ENCODE measurements around the gene CRTC1. TPM values are rescaled to one million over a fixed set of nuclear protein-coding genes. Genes with fewer than 3 reads are reported as not detected.

Gene CRTC1
- total and polyA plus RNA-seq, 2 of the 13 experiments (the other 11 are each of a cell fraction or from before 2014, with no cell fraction given), result 2.0 to 2.7 TPM

DNA sequence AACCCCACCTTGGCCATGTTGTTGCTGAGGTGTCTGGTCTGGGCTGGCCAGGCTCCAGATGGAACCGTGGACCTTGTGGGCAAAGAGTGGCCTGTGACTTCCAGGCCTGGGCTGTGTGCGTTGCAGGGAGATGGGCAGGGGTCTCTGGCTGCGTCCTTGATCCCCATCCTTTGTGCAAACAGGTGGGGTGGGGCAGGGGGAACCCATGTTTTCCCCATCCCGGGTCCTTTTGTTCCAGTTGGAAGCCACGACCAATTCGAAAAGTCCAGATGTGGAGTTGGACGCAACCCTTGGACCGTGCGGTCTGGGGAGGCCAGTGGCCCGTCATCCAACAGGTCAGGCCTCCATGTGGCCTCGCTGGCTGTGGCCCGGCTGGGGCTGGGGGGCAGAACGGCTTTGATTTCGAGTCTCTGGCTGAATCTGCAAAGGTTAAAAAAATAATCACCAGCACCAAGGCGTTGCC, 120.7 kb downstream of the CRTC1 start (continued):
- TF ChIP-seq ZBTB42 (CRISPR knock-in tag; IDR thresholded peaks at IDR 0.05) (peak; percentile 74; the same call in 1 of the 2 replicates), ATF3 (CRISPR knock-in tag; IDR thresholded peaks at IDR 0.05) (no peak), GFI1 (CRISPR knock-in tag; IDR thresholded peaks at IDR 0.05; ENCODE audit: borderline replicate concordance) (0 out of 2 replicates have a peak, but pooled peaks have one; percentile 45), PAXIP1 (CRISPR knock-in tag; conservative IDR thresholded peaks at IDR 0.05) (peak; percentile 64), THAP9 (CRISPR knock-in tag; IDR thresholded peaks at IDR 0.05; ENCODE audit: borderline replicate concordance) (no peak), CENPT (CRISPR knock-in tag; IDR thresholded peaks at IDR 0.05; ENCODE audit: low read depth) (no peak), PLRG1 (conservative IDR thresholded peaks at IDR 0.05) (no peak), ZBED4 (CRISPR knock-in tag; IDR thresholded peaks at IDR 0.05; ENCODE audit: borderline replicate concordance) (peak; percentile 51; the same call in 1 of the 2 replicates), SOX6 (IDR thresholded peaks at IDR 0.05) (no peak), SOX6 (CRISPR knock-in tag; IDR thresholded peaks at IDR 0.05) (peak; percentile 66), KDM5B (CRISPR knock-in tag; IDR thresholded peaks at IDR 0.05; ENCODE audit: borderline replicate concordance) (0 out of 2 replicates have a peak, but pooled peaks have one; percentile 27), KLF15 (CRISPR knock-in tag; IDR thresholded peaks at IDR 0.05; ENCODE audit: borderline replicate concordance) (no peak), EEA1 (CRISPR knock-in tag; IDR thresholded peaks at IDR 0.05; ENCODE audit: borderline replicate concordance) (no peak), EHMT2 (IDR thresholded peaks at IDR 0.05; ENCODE audit: borderline replicate concordance, low read depth, low read length) (no peak), PHF8 (CRISPR knock-in tag; IDR thresholded peaks at IDR 0.05) (peak; percentile 45; the same call in 1 of the 2 replicates), ZNF136 (CRISPR knock-in tag; IDR thresholded peaks at IDR 0.05; ENCODE audit: low read depth) (no peak), GABPB1 (CRISPR knock-in tag; IDR thresholded peaks at IDR 0.05) (peak; percentile 19; the same call in 1 of the 2 replicates), CC2D1A (CRISPR knock-in tag; IDR thresholded peaks at IDR 0.05) (no peak)
- TF ChIP-seq, protein P1, sequence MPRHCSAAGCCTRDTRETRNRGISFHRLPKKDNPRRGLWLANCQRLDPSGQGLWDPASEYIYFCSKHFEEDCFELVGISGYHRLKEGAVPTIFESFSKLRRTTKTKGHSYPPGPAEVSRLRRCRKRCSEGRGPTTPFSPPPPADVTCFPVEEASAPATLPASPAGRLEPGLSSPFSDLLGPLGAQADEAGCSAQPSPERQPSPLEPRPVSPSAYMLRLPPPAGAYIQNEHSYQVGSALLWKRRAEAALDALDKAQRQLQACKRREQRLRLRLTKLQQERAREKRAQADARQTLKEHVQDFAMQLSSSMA (CRISPR knock-in tag; IDR thresholded peaks at IDR 0.05), result no peak

Data from HepG2 (cell line).